Lower lobe of right lung (tissue), 2 donors: ENCODE data around the gene SF3A2. TPM values are rescaled to one million over a fixed set of nuclear protein-coding genes. Genes with fewer than 3 reads are reported as not detected.

ENCODE experiments used
- ATAC-seq, 2 donors: fragments of 200-7000 bp; cut with Tn5 transposase; one replicate each; pipeline ENCODE4 v1.9.1; 2020 to 2022; ENCODE audit warnings: mild to moderate bottlenecking in 2 of 2, moderate library complexity in 2 of 2
- DNase-seq: peaks from one replicate; pipeline ENCODE4 v3.0.0-alpha.2; 2020
- H3K27ac ChIP-seq: fragments of 200-600 bp; one replicate; pipeline ENCODE4 v1.8.0; 2022
- H3K27me3 ChIP-seq: fragments of 200-600 bp; one replicate; pipeline ENCODE4 v1.8.0; 2022; ENCODE audit warnings: low read depth
- H3K36me3 ChIP-seq: fragments of 200-600 bp; one replicate; pipeline ENCODE4 v1.8.0; 2022; ENCODE audit warnings: mild to moderate bottlenecking
- H3K4me1 ChIP-seq: fragments of 200-600 bp; one replicate; pipeline ENCODE4 v1.8.0; 2022
- H3K4me3 ChIP-seq: fragments of 200-600 bp; one replicate; pipeline ENCODE4 v1.8.0; 2022; ENCODE audit warnings: mild to moderate bottlenecking
- H3K9me3 ChIP-seq: fragments of 200-600 bp; one replicate; pipeline ENCODE4 v1.8.0; 2022
- intact Hi-C: fragments of 100-400 bp; cut with DNase I; formaldehyde crosslinking; loops from one replicate; pipeline ENCODE4 v1.11.0; 2022
- total RNA-seq: library from RNA; stranded (reverse); fragmentation: NEBNext Ultra II Directional; extraction: Animal tissue kit (Norgen Biotek cat#: 25700); gene quantifications from one replicate; pipeline ENCODE4 v1.2.1, GENCODE V29; 2021
- TF ChIP-seq, protein P1 (sequence below): fragments of 200-600 bp; IDR thresholded peaks from one replicate; pipeline ENCODE4 v1.8.0; 2022; ENCODE audit warnings: antibody characterized with exemption, mild to moderate bottlenecking
- donor health status: DM: no; HTN: yes; CAD: no; lungs with severe emphysema.

Gene SF3A2
- total RNA-seq, 1 donor from 2014 or later, result 55.6 TPM

DNA sequence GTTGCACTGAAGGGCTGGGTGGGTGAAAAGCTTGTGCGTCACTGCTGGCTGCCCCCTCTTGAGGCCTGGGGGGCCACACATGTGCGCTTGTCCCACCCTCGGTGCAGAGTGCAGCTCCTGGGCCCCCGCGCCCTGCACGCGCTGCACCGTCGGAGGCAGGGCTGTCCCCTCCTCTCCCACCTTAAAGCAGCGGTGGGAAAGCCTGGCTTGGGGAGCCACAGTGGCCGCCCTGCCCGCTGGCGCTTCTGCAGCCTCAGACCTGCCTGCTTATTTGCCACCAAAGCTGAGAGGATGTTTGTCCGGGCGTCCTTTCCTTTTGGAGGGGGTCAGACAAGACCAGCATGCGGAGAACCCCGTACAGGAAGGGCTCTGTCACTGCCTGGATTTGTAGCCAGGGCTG, 27.2 kb upstream of the SF3A2 start:
- ATAC-seq, result no peak
- Histone ChIP-seq H3K9me3 (no peaks in the 10 kb centered on the region), H3K27me3 (no peaks in the 10 kb centered on the region), H3K4me3 (no peak overlapping the region), H3K27ac (no peak overlapping the region), H3K4me1 (peaks cover 19% of the 10 kb centered on the region), H3K36me3 (peaks cover 88% of the 10 kb centered on the region)
- TF ChIP-seq, protein P1, sequence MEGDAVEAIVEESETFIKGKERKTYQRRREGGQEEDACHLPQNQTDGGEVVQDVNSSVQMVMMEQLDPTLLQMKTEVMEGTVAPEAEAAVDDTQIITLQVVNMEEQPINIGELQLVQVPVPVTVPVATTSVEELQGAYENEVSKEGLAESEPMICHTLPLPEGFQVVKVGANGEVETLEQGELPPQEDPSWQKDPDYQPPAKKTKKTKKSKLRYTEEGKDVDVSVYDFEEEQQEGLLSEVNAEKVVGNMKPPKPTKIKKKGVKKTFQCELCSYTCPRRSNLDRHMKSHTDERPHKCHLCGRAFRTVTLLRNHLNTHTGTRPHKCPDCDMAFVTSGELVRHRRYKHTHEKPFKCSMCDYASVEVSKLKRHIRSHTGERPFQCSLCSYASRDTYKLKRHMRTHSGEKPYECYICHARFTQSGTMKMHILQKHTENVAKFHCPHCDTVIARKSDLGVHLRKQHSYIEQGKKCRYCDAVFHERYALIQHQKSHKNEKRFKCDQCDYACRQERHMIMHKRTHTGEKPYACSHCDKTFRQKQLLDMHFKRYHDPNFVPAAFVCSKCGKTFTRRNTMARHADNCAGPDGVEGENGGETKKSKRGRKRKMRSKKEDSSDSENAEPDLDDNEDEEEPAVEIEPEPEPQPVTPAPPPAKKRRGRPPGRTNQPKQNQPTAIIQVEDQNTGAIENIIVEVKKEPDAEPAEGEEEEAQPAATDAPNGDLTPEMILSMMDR, result no peak
- intact Hi-C loops, result no loop called here
- no peak for DNase-seq

DNA sequence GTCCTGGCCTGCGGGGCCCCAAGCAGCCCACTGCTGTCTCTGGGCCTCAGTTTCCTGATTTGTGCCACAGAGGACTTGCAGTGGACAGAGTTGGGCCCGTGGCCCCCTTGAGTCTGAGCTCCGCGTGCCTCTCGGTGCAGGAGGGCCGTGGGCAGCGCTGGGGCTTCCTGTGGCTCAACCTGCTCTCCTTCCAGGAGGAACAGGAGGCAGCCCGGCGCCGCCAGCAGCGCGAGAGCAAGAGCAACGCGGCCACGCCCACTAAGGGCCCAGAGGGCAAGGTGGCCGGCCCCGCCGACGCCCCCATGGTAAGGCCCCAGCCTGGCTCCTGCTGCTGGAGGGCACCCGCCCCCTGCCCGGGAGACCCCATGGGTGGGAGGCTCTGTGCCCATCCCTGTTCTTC, 26.4 kb upstream of the SF3A2 start:
- no peak for DNase-seq
- no peak for ATAC-seq
- Histone ChIP-seq H3K27ac (no peak overlapping the region), H3K27me3 (no peaks in the 10 kb centered on the region), H3K9me3 (no peaks in the 10 kb centered on the region), H3K36me3 (peaks cover 89% of the 10 kb centered on the region), H3K4me3 (no peak overlapping the region), H3K4me1 (peaks cover 19% of the 10 kb centered on the region)
- TF ChIP-seq, protein P1, result no peak
- intact Hi-C loops, result no loop called here

DNA sequence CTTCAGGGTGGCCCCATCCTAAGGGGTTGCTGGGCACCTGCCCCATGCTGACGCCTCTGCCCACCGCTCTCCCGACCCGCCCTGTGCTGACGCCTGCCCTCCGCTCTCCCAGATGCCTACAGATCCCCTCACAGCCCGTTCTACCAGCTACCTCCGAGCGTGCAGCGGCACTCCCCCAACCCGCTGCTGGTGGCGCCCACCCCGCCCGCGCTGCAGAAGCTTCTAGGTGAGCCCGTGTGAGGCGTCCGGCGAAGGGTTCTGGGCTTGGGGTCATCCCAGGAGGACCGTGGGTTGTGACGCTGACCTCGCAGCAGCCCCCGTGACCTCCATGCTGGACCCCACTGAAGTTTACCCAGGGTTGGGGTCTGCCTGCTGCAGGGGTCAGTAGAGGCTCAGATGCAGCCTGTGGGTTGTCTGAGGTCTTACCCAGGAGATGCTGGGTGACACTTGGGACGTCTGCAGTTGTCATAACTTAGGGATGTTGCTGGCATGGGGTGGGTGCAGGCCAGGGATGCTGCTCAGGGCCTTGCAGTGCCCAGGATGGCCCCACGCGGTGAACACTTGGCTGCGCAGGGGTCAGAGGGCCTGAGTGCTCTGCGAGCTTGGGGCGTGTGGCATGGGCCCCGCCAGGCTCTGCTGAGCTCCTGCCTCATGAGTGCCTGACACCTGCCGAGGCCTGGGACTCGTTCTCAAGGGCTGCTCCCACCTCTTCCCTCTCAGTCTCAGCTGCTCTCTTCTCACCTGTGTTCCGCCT, 25.5 kb upstream of the SF3A2 start:
- no peaks in the 10 kb centered on the region for H3K9me3 ChIP-seq
- peaks cover 19% of the 10 kb centered on the region for H3K4me1 ChIP-seq
- intact Hi-C loops, result no loop called here
- DNase-seq, result no peak
- peaks cover 91% of the 10 kb centered on the region for H3K36me3 ChIP-seq
- H3K27me3 ChIP-seq, result no peaks in the 10 kb centered on the region
- ATAC-seq, result no peak
- no peak overlapping the region for H3K4me3 ChIP-seq
- TF ChIP-seq, protein P1, result no peak
- H3K27ac ChIP-seq, result no peak overlapping the region

DNA sequence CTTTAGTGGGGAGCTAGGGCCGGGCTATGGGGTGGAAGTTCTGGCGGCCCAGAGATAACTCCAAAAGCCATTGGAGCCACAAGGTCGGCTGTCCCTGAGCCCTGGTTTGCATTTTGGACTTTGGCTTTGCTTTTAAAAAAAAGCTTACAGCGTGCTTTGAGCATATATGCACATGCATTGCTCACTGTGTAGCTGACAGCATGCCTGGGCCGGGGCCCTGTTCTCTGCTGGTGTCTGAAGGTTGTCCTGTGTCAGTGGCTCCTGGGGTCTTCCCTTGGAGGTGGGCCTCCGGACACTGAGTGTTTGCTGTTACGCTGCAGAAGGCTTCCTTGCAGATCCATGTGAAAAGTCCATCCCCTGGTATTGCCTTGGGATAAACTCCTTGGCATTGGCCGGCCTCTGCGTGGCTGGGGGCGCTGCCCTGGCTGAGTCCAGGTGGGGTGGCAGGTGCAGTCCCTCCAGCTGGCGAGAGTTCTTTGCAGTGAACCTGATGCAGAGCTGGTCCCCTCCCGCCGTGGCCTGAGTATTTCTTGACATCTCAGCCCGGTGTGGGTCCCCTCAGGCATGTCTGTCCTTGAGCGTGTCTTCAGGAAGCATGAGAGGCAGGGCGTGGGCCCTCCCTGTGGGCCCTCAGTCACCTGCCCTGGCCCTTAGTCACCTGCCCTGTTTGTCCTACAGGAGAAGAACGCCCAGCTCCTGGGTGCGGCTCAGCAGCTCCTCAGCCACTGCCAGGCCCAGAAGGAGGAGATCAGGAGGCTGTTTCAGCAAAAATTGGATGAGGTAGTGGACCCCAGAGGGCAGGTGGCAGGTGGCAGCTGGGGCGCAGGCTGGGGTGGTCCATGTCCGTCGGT, 23.5 kb upstream of the SF3A2 start:
- TF ChIP-seq, protein P1, result no peak
- peak overlapping the region; percentile 60 for H3K27ac ChIP-seq
- H3K9me3 ChIP-seq, result no peaks in the 10 kb centered on the region
- H3K4me1 ChIP-seq, result peaks cover 16% of the 10 kb centered on the region
- ATAC-seq, result peak; percentile 75 to 85
- DNase-seq, result peak; percentile 73
- no peaks in the 10 kb centered on the region for H3K27me3 ChIP-seq
- H3K36me3 ChIP-seq, result peaks cover 93% of the 10 kb centered on the region
- intact Hi-C loops, result no loop called here
- no peak overlapping the region for H3K4me3 ChIP-seq

DNA sequence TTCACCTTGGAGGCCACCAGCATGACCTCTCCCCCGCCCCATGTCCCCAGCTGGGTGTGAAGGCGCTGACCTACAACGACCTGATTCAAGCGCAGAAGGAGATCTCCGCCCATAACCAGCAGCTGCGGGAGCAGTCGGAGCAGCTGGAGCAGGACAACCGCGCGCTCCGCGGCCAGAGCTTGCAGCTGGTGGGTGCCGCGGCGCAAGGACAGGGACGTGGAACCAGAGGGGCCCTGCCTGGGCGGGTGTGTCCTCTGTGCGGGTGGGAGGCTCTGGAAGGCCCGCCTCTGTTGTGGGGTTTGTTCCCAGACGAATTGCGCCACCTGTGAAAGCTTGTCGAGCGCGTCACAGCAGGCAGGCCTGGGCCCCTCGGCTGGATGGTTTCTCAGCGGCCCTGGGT, 22.8 kb upstream of the SF3A2 start:
- H3K27ac ChIP-seq, result peak overlapping the region; percentile 60
- H3K9me3 ChIP-seq, result no peaks in the 10 kb centered on the region
- intact Hi-C loops, result no loop called here
- TF ChIP-seq, protein P1, result no peak
- peaks cover 94% of the 10 kb centered on the region for H3K36me3 ChIP-seq
- peak; percentile 5 to 7 for ATAC-seq
- no peak for DNase-seq
- H3K27me3 ChIP-seq, result no peaks in the 10 kb centered on the region
- peaks cover 8% of the 10 kb centered on the region for H3K4me1 ChIP-seq
- no peak overlapping the region for H3K4me3 ChIP-seq
